Mesothelial cell of epicardium (in vitro differentiated cells): Measurements from ENCODE around the gene CEP112. TPM values are rescaled to one million over a fixed set of nuclear protein-coding genes. Genes with fewer than 3 reads are reported as not detected.

Source experiments
- DNase-seq, 2 experiments: peaks; one replicate each; pipeline ENCODE4 v3.0.0; 2021; ENCODE audit warnings: low spot score in 2 of 2; ENCODE audit not compliant: unreplicated experiment in 2 of 2
- H3K27ac Mint-ChIP-seq: 2 replicates; pipeline ENCODE4 v1.8.0; 2021; ENCODE audit warnings: mixed read lengths
- H3K27me3 Mint-ChIP-seq: 2 replicates; pipeline ENCODE4 v1.8.0; 2021; ENCODE audit warnings: low read depth, mixed read lengths
- H3K36me3 Mint-ChIP-seq: 2 replicates; pipeline ENCODE4 v1.8.0; 2021; ENCODE audit warnings: mixed read lengths
- H3K4me1 Mint-ChIP-seq: 2 replicates; pipeline ENCODE4 v1.8.0; 2021; ENCODE audit warnings: mixed read lengths
- H3K4me3 Mint-ChIP-seq: 2 replicates; pipeline ENCODE4 v1.8.0; 2021; ENCODE audit warnings: mild to moderate bottlenecking, moderate library complexity, mixed read lengths
- H3K9me3 Mint-ChIP-seq: 2 replicates; pipeline ENCODE4 v1.8.0; 2021; ENCODE audit warnings: mixed read lengths
- total RNA-seq: library from RNA; stranded (reverse); gene quantifications from 3 replicates; pipeline ENCODE4 v1.2.1, GENCODE V29; 2021
- TF ChIP-seq, protein P1 (sequence below): fragments of 200-600 bp; sonication (generic); IDR thresholded peaks from one replicate; pipeline ENCODE4 v1.5.0; 2021; ENCODE audit warnings: antibody characterized with exemption; ENCODE audit not compliant: unreplicated experiment

CEP112 gene
- total RNA-seq, 1 donor from 2014 or later = 24.0 TPM

GRCh38 chr17:65867014-65867413 lies 324.9 kb downstream of the CEP112 start:
- H3K27ac Mint-ChIP-seq = no peak overlapping the region

DNA sequence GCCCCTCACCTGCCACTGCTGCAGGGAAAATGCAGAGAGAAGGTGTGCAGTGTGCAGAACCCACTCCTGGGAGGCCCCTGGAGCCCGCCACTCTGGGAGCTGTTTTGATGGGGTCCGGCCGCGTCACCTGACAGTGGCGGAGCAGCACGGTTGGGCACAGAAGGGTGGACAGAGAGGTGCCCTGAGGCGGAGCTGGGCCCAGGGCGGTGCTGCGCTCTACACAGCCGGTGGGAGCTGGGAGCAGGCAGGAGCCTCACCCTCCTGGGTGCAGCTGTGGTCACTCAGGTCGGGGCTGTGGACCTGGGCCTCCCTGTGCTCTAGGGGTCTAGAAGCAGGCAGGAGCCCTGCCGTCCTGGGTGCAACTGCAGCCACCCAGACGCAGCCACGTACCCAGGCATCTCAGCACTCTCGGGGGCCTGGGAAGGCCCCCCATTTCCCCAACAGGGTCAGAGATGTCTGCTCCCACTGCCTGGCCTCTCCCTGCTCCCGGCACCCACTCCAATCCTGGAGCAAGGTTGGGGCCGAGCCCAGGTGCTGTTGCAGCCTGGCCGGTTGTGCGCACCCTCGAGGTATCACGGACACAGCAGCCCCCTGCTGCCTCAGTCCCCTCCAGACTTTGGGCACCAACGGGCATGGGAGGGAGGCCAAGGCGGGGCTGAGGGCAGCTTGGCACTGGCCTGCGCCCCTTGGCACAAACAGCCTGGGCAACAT lies 326.1 kb downstream of the CEP112 start:
- Mint-ChIP-seq H3K4me1 (no peaks in the 10 kb centered on the region), H3K4me3 (no peak overlapping the region), H3K27me3 (no peaks in the 10 kb centered on the region), H3K36me3 (peaks cover 3% of the 10 kb centered on the region), H3K27ac (no peak overlapping the region), H3K9me3 (no peaks in the 10 kb centered on the region)
- TF ChIP-seq, protein P1, sequence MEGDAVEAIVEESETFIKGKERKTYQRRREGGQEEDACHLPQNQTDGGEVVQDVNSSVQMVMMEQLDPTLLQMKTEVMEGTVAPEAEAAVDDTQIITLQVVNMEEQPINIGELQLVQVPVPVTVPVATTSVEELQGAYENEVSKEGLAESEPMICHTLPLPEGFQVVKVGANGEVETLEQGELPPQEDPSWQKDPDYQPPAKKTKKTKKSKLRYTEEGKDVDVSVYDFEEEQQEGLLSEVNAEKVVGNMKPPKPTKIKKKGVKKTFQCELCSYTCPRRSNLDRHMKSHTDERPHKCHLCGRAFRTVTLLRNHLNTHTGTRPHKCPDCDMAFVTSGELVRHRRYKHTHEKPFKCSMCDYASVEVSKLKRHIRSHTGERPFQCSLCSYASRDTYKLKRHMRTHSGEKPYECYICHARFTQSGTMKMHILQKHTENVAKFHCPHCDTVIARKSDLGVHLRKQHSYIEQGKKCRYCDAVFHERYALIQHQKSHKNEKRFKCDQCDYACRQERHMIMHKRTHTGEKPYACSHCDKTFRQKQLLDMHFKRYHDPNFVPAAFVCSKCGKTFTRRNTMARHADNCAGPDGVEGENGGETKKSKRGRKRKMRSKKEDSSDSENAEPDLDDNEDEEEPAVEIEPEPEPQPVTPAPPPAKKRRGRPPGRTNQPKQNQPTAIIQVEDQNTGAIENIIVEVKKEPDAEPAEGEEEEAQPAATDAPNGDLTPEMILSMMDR = no peak
- no peak for DNase-seq

More at GRCh38 chr17:65867014-65867413, 324.9 kb downstream of the CEP112 start:
- Mint-ChIP-seq H3K4me1 (no peaks in the 10 kb centered on the region), H3K9me3 (no peaks in the 10 kb centered on the region), H3K27me3 (no peaks in the 10 kb centered on the region), H3K36me3 (peaks cover 3% of the 10 kb centered on the region), H3K4me3 (no peak overlapping the region)
- DNase-seq = no peak
- TF ChIP-seq, protein P1 = no peak

DNA sequence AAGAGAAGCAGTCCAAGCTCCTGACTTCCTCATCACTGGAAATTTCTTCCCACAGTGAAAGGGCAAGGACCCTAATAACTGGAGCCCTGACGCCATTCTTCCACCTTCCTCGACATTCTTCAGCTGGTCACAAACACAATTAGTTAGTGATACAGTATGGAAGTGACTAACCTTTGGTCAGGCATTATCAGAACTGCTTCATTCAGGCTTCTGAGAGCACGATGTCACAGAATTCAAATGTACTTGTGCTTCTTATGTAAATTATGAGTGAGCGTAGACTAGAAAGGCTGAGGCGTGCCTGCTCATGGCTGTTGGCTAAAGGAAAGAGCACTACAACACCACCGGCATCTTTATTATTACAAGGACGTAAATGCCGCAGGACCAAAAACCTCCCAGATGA lies 327.5 kb downstream of the CEP112 start:
- Mint-ChIP-seq H3K9me3 (no peaks in the 10 kb centered on the region), H3K27me3 (no peaks in the 10 kb centered on the region), H3K27ac (no peak overlapping the region), H3K4me1 (no peaks in the 10 kb centered on the region), H3K36me3 (peaks cover 3% of the 10 kb centered on the region), H3K4me3 (no peak overlapping the region)
- TF ChIP-seq, protein P1 = no peak
- DNase-seq = no peak

- Mint-ChIP-seq H3K4me1 (no peaks in the 10 kb centered on the region), H3K4me3 (no peak overlapping the region), H3K9me3 (no peaks in the 10 kb centered on the region), H3K27ac (no peak overlapping the region), H3K27me3 (no peaks in the 10 kb centered on the region), H3K36me3 (no peaks in the 10 kb centered on the region)
- DNase-seq = no peak
- TF ChIP-seq, protein P1 = no peak
Measured at GRCh38 chr17:65857718-65858117, 334.2 kb downstream of the CEP112 start.

DNA sequence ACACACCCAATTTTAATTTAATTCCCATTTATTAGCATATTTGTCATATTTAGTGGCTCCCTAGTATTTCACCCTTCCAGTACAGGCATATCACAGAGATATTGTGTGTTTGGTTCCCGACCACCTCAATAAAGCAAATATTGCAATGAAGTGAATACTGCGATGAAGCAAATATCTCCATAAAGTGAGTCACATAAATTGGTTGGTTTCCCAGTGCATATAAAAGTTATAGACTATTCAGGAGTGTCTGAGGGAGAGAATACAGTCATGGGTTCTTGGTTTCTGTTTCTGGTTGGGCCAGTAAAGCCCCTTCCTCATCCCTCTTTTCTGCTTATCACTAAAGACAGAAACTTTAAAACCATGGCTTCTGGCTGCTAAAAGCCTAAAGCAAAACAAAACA lies 335.1 kb downstream of the CEP112 start:
- Mint-ChIP-seq H3K4me1 (no peaks in the 10 kb centered on the region), H3K36me3 (no peaks in the 10 kb centered on the region), H3K27ac (no peak overlapping the region), H3K4me3 (no peak overlapping the region), H3K27me3 (no peaks in the 10 kb centered on the region), H3K9me3 (no peaks in the 10 kb centered on the region)
- TF ChIP-seq, protein P1 = no peak
- no peak for DNase-seq
